K562 (cell line): ENCODE measurements around the gene IPP.

Source experiments
- ARHGAP35 ChIP-seq: fragments of 450-650 bp; IDR thresholded peaks from 2 replicates; pipeline ENCODE4 v1.6.1; 2018; ENCODE audit not compliant: partially characterized antibody
- CTCF ChIP-seq, 3 experiments: IDR thresholded peaks in 2 of 3; conservative IDR thresholded peaks in 1 of 3; 2 replicates each; pipeline ENCODE4 v1.5.1; 2011 to 2012; ENCODE audit warnings: low read length in 3 of 3, mild to moderate bottlenecking in 3 of 3, control low read depth in 2 of 3, improper control_type of control experiment in 1 of 3, inconsistent platforms in 1 of 3, low read depth in 1 of 3, mixed read lengths in 1 of 3, moderate library complexity in 1 of 3; ENCODE audit not compliant: insufficient read depth in 2 of 3
- ESRRA ChIP-seq: fragments of 450-650 bp; IDR thresholded peaks from 2 replicates; pipeline ENCODE4 v1.6.1; 2014; ENCODE audit warnings: low read depth, mild to moderate bottlenecking, moderate library complexity, borderline replicate concordance
- GATAD2A ChIP-seq: fragments of 450-650 bp; IDR thresholded peaks from 2 replicates; pipeline ENCODE4 v1.6.1; 2017
- GMEB1 ChIP-seq: fragments of 250-450 bp; sonication (Bioruptor Pico); IDR thresholded peaks from 2 replicates; pipeline ENCODE4 v1.4.0; 2020; ENCODE audit warnings: mild to moderate bottlenecking
- HMG20B ChIP-seq: fragments of 250-450 bp; sonication (Bioruptor Pico); IDR thresholded peaks from 2 replicates; pipeline ENCODE4 v1.5.0; 2021; ENCODE audit warnings: mild to moderate bottlenecking
- NCOR1 ChIP-seq: fragments of 450-650 bp; IDR thresholded peaks from 2 replicates; pipeline ENCODE4 v1.6.1; 2016; ENCODE audit warnings: mild to moderate bottlenecking, moderate library complexity
- PHF8 ChIP-seq: fragments of 200-600 bp; sonication (generic); IDR thresholded peaks from 2 replicates; pipeline ENCODE4 v1.6.1; 2012; ENCODE audit warnings: mixed run types, mild to moderate bottlenecking, inconsistent platforms, low read length, moderate library complexity, borderline replicate concordance
- POLR2A ChIP-seq: fragments of 450-650 bp; conservative IDR thresholded peaks from 2 replicates; pipeline ENCODE4 v1.6.1; 2016
- TAF1 ChIP-seq: IDR thresholded peaks from 2 replicates; pipeline ENCODE4 v1.6.1; 2011; ENCODE audit warnings: mild to moderate bottlenecking, low read length, moderate library complexity; ENCODE audit not compliant: insufficient read depth, control insufficient read depth, severe bottlenecking; ENCODE audit errors: extremely low read depth
- TCF7L2 ChIP-seq: fragments of 150-350 bp; IDR thresholded peaks from 2 replicates; pipeline ENCODE4 v1.6.1; 2016; ENCODE audit warnings: low read depth, mild to moderate bottlenecking, low read length, moderate library complexity
- TGIF2 ChIP-seq: sonication (generic); formaldehyde crosslinking; IDR thresholded peaks from 2 replicates; pipeline ENCODE4 v1.8.1; 2022; ENCODE audit warnings: mild to moderate bottlenecking, missing genetic modification reagents, moderate library complexity
- ZNF324 ChIP-seq: fragments of 250-450 bp; sonication (Bioruptor Pico); IDR thresholded peaks from 2 replicates; pipeline ENCODE4 v1.4.0; 2020; ENCODE audit warnings: mild to moderate bottlenecking

- TF ChIP-seq TCF7L2 (no peak), ZNF324 (no peak), TGIF2 (CRISPR knock-in tag) (no peak), TAF1 (no peak), NCOR1 (no peak), GATAD2A (no peak), ESRRA (no peak), HMG20B (CRISPR knock-in tag) (no peak), ARHGAP35 (no peak), CTCF (IDR thresholded peaks at IDR 0.05 in 2 of 3, conservative IDR thresholded peaks at IDR 0.05 in 1 of 3; ENCODE audit: insufficient read depth in 2 of 3, low read depth in 1 of 3, low read length in 3 of 3) (no peak), GMEB1 (no peak), PHF8 (no peak), POLR2A (no peak)
Measured at GRCh38 chr1:45785583-45785982, 35.1 kb upstream of the IPP start.
